Ectodermal cell (in vitro differentiated cells): ENCODE data around the gene ROPN1. TPM values are rescaled to one million over a fixed set of nuclear protein-coding genes. Genes with fewer than 3 reads are reported as not detected.
"Not testable (repeated sequence)": the region's sequence is repeated elsewhere in the genome, so short reads cannot be mapped to it uniquely, and the experiment has no call there.

ENCODE experiments used
- H3K27ac ChIP-seq: 2 replicates; pipeline ENCODE4 v1.7.0; 2013; ENCODE audit warnings: mild to moderate bottlenecking, low read depth, low read length; ENCODE audit not compliant: insufficient read depth, poor library complexity, severe bottlenecking
- H3K27me3 ChIP-seq: 2 replicates; pipeline ENCODE4 v1.7.0; 2013; ENCODE audit warnings: mild to moderate bottlenecking, low read length; ENCODE audit not compliant: insufficient read depth, control insufficient read depth, poor library complexity, severe bottlenecking
- H3K36me3 ChIP-seq: one replicate; pipeline ENCODE4 v1.7.0; 2013; ENCODE audit warnings: low read length; ENCODE audit not compliant: control insufficient read depth, insufficient read depth
- H3K4me1 ChIP-seq: one replicate; pipeline ENCODE4 v1.7.0; 2013; ENCODE audit warnings: low read length; ENCODE audit not compliant: control insufficient read depth, insufficient read depth
- H3K4me3 ChIP-seq: 2 replicates; pipeline ENCODE4 v1.7.0; 2013; ENCODE audit warnings: low read depth, low read length, control low read depth; ENCODE audit not compliant: insufficient read depth
- H3K9me3 ChIP-seq: 2 replicates; pipeline ENCODE4 v1.7.0; 2013; ENCODE audit warnings: mild to moderate bottlenecking, low read length, moderate library complexity; ENCODE audit not compliant: control insufficient read depth
- WGBS, 2 experiments: methylation state at CpG; one replicate each; pipeline ENCODE4 v1.1.7; 2013; ENCODE audit warnings: missing lambda C conversion rate in 2 of 2; 5-methylcytosine and 5-hydroxymethylcytosine counted together
- polyA plus RNA-seq, 4 experiments: library from polyadenylated mRNA; stranded (reverse); fragments of 50-300 nt; gene quantifications; one replicate each; pipeline ENCODE4 v1.2.3, GENCODE V29; 2013

ROPN1 gene
- 0.70 TPM for polyA plus RNA-seq (2013, experiment 1 of 4)
- not detected for polyA plus RNA-seq (2013, experiment 2 of 4)
- not detected for polyA plus RNA-seq (2013, experiment 3 of 4)
- not detected for polyA plus RNA-seq (2013, experiment 4 of 4)

DNA sequence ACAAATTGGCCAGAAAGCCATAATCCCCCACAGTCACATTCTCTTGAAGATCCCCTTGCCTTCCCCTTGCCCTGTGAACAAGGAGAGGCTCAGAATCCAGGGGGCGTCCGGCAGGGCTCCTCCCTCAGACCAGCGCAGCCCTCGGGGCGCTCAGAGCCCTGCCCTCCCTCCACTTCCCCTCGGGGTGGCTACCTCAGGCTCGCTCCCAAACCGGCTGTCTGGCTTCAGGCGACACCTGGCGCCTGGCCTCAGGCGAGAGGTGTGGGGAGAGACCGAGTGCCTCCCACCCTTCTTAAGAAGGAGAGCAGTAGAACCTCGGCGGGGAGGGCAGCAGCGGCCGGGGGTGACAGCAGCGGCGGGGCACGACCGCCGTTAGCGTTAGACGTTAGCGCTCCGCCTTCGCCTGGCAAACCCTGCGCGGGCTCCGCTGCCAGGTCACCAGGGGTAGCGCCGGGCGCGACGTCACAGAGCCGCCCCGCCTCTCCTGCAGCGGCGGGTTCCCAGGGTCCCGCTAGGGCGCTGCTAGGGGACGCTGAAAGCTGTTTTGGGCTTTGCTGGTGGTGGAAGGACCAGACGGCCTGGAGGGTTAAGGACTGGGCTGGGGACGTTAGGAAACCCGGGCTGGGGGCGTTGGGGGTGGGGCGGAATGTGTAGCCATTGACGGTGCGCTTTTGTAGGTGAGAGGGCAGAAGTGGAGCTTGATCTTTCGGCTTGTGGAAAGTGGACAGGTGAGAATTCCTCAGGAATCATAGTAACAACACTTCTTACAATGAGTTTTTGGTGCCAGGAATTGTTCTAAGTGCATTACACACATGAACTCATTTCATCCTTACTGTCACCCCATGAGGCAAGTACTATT lies at the start of gene ROPN1:
Gene ROPN1 (minus strand): TSS at position 395 of the 859 bp plus-strand sequence. CDS start 11,643 bp downstream, outside the sequence.
- not testable (repeated sequence) for H3K27ac ChIP-seq, H3K4me3 ChIP-seq, H3K9me3 ChIP-seq, H3K4me1 ChIP-seq, H3K36me3 ChIP-seq
- no CpG with 5 or more reads among the region's 49 CpGs for WGBS, 2 experiments
- H3K27me3 ChIP-seq: peaks cover 67% of the 10 kb centered on the region

DNA sequence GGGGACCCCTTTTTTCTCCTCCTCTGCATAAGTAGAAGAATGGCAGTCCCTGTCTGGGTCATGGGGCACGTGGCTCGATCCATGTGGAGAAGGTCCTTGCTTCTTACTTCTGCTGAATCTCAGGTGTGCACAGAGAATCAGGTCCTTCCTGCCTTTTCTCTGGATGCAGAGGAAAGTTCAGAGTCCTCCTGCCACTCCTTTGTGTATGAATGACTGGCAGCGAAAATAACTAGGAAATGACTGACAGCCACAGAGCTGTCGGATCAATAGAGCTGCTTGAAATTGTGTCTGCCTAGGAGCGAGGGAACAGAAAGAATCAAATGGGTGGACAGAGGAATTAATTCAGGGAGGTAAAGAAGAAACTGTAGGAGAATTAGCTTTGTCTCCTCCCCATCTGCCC lies 49.6 kb upstream of the ROPN1 start:
- no peak overlapping the region for H3K4me3 ChIP-seq
- H3K4me1 ChIP-seq: no peaks in the 10 kb centered on the region
- no peaks in the 10 kb centered on the region for H3K9me3 ChIP-seq
- H3K36me3 ChIP-seq: no peaks in the 10 kb centered on the region
- no peak overlapping the region for H3K27ac ChIP-seq
- no peaks in the 10 kb centered on the region for H3K27me3 ChIP-seq
- WGBS, 2 experiments: 93 to 94% methylated on average over 5 of the region's 5 CpGs

DNA sequence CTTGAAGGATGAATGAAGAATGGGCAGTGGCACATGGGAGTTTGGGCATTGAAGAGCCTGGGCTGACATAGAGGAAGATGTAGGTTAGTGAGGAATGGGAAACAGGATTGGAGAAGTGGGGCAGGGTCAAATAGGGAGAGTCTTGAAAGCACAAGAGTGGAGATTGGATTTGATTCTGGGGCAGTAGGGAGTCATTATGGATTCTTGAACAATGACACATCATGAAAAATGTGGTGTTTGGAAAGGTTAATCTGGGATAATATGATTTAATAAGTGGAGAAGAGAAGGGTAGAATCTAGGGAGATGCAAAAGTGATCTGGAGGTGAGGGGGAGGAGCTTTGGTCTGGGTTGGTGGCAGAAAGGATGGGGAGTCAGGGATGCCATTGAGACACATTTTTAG lies 45.4 kb upstream of the ROPN1 start:
- H3K36me3 ChIP-seq: no peaks in the 10 kb centered on the region
- no peak overlapping the region for H3K27ac ChIP-seq
- H3K27me3 ChIP-seq: peaks cover 24% of the 10 kb centered on the region
- H3K4me1 ChIP-seq: peaks cover 6% of the 10 kb centered on the region
- no peak overlapping the region for H3K4me3 ChIP-seq
- H3K9me3 ChIP-seq: no peaks in the 10 kb centered on the region

- peaks cover 24% of the 10 kb centered on the region for H3K27me3 ChIP-seq
- H3K4me1 ChIP-seq, H3K27ac ChIP-seq, H3K9me3 ChIP-seq, H3K4me3 ChIP-seq, H3K36me3 ChIP-seq: not testable (repeated sequence)
- WGBS, 2 experiments: 83 to 97% methylated on average over 2 of the region's 3 CpGs
These were observed 44.3 kb upstream of the ROPN1 start for GRCh38 chr3:124036214-124036613.

DNA sequence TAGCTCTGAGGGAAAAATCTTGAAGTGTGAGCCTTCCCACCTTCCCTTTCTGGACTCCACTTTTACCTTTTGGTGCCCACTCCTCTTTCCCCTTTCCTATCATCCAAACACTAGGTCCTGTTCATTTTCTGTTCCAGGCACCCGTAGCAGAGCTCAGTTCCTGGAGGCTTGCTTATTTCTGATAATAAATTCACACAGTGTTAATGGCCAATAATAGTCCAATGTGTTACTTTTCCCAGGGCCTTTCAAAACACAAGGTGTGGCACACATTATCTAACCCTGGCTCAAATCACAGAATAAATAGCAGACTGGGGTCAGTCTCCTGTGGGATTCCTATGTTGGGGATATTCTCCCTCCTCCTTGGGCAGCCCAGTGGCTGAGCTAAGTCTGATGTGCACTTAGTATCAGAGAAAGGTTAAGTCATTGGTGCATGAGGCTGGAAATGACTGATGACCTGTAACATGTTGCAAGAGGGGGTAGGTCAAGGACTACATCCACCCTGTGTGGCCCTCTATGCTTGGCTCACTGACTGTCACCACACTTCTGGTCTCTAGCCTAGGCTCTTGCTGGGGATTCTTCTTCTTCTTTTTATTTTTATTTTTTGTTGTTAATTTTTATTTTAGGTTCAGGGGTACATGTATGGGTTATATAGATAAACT lies 43.7 kb upstream of the ROPN1 start:
- Histone ChIP-seq H3K36me3 (no peaks in the 10 kb centered on the region), H3K27me3 (peaks cover 24% of the 10 kb centered on the region), H3K4me3 (no peak overlapping the region), H3K4me1 (peaks cover 9% of the 10 kb centered on the region), H3K9me3 (no peaks in the 10 kb centered on the region), H3K27ac (no peak overlapping the region)
- 70 to 89% methylated on average over 1 of the region's 1 CpG for WGBS, 2 experiments

- H3K27me3 ChIP-seq: peaks cover 24% of the 10 kb centered on the region
- H3K4me3 ChIP-seq: peak overlapping the region; percentile 79
- H3K4me1 ChIP-seq: peaks cover 9% of the 10 kb centered on the region
- 58 to 59% methylated on average over 1 of the region's 1 CpG for WGBS, 2 experiments
- no peaks in the 10 kb centered on the region for H3K9me3 ChIP-seq
- no peaks in the 10 kb centered on the region for H3K36me3 ChIP-seq
- no peak overlapping the region for H3K27ac ChIP-seq
These were observed 42.9 kb upstream of the ROPN1 start for GRCh38 chr3:124034844-124035152.

DNA sequence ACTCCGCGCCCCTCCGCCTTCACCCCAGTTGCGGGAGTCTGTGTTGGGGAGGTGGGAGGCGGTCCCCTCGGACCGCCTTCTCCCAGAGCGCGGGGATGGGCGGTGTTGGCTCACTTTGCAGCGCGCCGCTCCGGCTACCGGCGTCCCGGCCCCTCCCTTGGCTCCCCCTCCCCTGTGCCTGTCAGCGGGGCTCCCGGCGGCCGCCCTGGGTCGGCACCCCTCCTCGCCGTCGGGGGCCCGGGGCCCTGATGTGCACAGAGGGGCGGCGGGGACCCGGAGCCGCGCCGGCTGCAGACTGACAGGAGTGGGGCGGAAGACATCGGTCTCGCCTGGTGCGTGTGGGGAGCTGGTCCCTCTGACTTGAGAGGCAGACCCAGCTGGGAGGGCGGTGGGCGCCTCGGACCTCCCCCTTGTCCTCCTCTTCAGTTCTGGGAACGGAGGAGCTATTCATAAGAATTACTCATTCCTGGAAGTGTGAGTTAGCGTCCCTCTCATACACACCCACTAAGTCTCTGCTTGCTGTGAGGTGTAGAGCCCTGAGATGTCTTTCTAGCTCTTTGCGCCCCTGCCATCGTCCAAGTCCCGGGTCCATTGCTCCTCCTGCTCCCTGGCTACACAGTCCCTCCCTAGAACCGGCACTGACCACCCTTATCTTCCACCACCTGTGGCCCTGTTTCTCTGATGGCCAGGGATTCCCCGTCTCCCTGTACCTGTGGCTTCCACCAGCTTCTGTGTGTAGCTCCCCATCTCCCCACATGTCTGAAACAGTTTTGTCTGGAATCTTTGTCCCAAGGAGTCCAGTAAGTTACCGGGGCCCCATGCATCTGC lies 42.3 kb upstream of the ROPN1 start:
- H3K36me3 ChIP-seq: no peaks in the 10 kb centered on the region
- WGBS, 2 experiments: 4% methylated on average over 47 of the region's 47 CpGs
- peaks cover 9% of the 10 kb centered on the region for H3K4me1 ChIP-seq
- no peaks in the 10 kb centered on the region for H3K9me3 ChIP-seq
- H3K4me3 ChIP-seq: peak overlapping the region; percentile 79
- H3K27me3 ChIP-seq: peaks cover 24% of the 10 kb centered on the region
- no peak overlapping the region for H3K27ac ChIP-seq

- Histone ChIP-seq H3K27ac (peak within 1 kb of the TSS; percentile 79), H3K4me1 (peaks cover 9% of the 10 kb centered on the region), H3K27me3 (peaks cover 24% of the 10 kb centered on the region), H3K4me3 (peak within 1 kb of the TSS; percentile 79), H3K36me3 (no peaks in the 10 kb centered on the region), H3K9me3 (no peaks in the 10 kb centered on the region)
- 0% methylated on average over 63 of the region's 63 CpGs for WGBS, 2 experiments
These were observed 41.6 kb upstream of the ROPN1 start, which contains the start of gene KALRN for GRCh38 chr3:124033360-124034015. Gene KALRN (plus strand): TSS chr3:124033369.

- Histone ChIP-seq H3K4me3 (peak overlapping the region; percentile 79), H3K4me1 (peaks cover 9% of the 10 kb centered on the region), H3K27ac (peak overlapping the region; percentile 79), H3K9me3 (no peaks in the 10 kb centered on the region), H3K36me3 (no peaks in the 10 kb centered on the region), H3K27me3 (peaks cover 24% of the 10 kb centered on the region)
- WGBS, 2 experiments: 0% methylated on average over 48 of the region's 48 CpGs
These were observed 41.0 kb upstream of the ROPN1 start for GRCh38 chr3:124032881-124033359.
